Forelimb muscle (tissue), 1 donor: ENCODE data around the gene CD209. TPM values are rescaled to one million over a fixed set of nuclear protein-coding genes. Genes with fewer than 3 reads are reported as not detected.
"Not testable (repeated sequence)": the region's sequence is repeated elsewhere in the genome, so short reads cannot be mapped to it uniquely, and the experiment has no call there.

Experiments
- DNase-seq: peaks from one replicate; pipeline ENCODE4 v3.0.0-alpha.2; 2013; ENCODE audit warnings: low read depth
- polyA plus RNA-seq: library from polyadenylated mRNA; unstranded; fragments of 120-200 nt; gene quantifications from one replicate; pipeline ENCODE4 v1.2.1, GENCODE V29; 2013; ENCODE audit not compliant: insufficient read length

CD209 gene, protein sequence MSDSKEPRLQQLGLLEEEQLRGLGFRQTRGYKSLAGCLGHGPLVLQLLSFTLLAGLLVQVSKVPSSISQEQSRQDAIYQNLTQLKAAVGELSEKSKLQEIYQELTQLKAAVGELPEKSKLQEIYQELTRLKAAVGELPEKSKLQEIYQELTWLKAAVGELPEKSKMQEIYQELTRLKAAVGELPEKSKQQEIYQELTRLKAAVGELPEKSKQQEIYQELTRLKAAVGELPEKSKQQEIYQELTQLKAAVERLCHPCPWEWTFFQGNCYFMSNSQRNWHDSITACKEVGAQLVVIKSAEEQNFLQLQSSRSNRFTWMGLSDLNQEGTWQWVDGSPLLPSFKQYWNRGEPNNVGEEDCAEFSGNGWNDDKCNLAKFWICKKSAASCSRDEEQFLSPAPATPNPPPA
- polyA plus RNA-seq = 2.3 TPM

DNA sequence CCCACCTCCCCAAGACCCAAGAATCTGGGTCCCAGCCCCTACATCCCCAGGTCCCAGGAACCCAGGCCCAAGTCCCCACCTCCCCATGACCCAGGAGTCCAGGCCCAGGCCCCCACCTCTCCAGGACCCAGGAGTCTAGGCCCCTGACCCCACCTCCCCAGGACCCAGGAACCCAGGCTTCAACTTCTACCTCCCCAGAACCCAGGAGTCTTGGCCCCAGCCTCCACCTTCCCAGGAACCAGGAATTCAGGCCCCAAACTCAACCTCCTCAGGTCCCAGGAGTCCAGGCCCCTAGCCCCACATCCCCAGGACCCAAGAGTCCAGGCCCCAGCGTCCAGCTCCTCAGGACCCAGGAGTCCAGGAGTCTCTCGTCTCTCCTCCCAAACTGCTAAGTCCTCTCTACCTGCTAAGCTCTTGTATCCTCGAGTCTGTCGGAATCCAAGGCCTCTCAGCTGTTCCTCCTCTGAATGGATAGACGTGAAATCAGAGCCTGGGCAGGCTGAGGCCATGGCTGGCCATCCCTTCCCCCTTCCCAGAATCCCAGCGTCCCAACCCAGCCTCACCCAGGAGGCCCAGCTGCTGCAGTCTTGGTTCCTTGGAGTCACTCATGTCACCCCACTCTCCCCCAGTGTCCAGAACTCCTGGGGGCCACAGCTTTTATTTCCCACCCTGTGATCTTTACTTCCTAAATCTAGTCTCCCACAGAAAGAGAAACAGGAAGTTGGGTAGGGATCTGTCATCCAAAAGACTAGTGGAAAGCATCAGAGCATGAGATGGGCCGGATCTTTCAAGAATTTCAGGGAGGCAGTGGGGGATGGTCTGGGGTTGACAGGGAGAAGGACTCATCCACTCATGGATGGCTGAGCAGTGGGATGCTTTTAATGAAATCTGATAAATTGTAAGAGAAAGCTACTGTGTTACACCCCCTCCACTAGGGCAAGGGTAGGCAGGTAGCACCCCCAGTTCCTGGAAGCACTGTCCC lies at the start of gene CD209:
TSS of gene CD209 (minus strand) at position 632 of the 982 bp plus-strand sequence. CDS start at position 609, 23 bp downstream.
- no peak for DNase-seq

DNA sequence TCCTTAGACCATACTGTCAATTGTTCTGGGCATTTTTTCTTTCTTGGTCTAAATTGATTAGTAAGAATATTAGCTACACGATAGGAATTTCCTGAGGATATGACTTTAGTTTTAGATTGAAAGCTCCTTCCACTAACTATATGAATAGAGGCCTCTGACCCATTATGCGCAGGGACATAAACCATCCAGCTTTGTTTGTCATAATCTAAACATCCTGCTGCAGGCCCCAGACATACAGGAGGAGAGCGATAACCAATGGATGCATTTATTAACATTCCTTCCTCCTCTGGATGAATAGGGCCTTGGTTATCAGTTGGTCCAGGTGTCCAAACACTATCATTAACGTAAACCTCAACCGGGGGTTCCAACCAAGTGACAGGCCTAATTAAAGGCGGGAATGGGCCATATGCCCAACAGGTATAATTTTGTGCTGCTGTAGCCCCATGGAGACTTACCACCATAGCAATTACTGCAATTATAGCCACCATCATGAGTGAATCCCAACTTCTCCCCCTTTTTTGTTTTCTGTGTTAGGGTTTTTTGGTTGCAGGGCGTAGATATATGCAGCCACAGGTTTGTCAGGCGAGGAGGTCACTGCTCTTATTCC lies 48.3 kb upstream of the CD209 start:
- no peak for DNase-seq

DNA sequence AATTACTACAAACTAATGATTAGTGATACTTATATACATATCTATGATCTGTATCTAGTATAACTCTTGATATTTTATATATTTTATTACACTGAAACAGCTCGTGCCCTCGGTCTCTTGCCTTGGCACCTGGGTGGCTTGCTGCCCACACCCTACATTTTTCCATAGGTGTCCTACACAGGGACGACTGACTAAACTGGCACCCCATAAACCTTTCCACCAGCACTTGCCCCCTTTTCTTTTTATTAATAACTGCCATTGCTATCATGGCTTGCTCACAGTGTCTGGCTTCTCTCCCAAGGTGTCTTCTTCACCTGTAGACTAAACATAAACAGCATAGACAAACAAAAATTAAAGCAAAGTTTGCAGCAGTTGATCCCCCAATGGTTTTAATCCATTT lies 46.2 kb upstream of the CD209 start:
- DNase-seq = no peak

DNA sequence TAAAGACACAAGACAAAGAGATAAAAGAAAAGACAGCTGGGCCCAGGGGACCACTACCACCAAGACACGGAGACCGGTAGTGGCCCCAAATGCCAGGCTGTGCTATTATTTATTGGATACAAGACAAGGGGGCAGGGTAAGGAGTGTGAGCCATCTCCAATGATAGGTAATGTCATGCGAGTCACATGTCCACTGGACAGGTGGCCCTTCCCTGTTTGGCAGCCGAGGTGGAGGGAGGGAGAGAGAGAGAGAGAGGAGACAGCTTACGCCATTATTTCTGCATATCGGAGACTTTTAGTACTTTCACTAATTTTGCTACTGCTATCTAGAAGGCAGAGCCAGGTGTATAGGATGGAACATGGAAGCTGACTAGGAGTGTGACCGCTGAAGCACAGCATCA lies 45.4 kb upstream of the CD209 start:
- not testable (repeated sequence) for DNase-seq

DNA sequence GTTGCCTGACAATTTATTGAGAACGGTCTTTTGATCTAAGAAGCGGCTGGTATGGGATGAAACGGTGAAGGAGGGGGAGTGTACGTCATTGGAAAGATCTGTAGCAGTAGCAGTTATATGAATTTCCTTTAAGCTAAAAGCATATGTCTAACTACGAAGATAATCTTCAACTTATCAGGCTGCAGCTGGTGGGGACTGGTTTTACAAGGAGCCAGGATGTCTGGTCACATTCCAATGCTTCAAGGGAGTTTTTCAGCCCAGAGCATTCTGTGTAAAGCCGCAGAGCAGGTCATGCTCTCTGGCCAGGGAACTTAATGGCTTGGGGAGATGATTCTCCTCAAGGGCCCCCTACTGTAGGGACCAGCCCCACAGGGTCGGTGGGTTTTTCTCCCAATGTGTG lies 44.9 kb upstream of the CD209 start:
- DNase-seq = no peak

DNA sequence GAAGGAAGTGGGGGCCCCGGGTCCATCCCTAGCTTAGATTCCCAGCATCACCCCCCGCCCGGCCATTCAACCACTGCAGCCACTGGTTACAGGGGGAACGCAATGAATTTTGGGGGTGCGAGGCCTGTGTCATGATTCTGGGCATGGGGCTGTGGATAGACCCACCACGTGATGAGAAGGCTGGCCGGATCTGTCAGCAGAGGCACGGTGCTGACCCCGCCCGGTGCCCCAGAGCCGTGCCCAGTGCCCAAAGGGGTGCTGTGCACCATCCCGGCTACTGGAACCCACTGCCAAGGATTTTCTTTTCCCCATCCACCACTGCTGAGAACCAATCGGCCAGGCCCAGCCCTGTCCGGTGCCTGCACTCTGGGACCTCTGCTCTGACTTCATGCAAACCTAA lies 43.1 kb upstream of the CD209 start:
- no peak for DNase-seq

DNA sequence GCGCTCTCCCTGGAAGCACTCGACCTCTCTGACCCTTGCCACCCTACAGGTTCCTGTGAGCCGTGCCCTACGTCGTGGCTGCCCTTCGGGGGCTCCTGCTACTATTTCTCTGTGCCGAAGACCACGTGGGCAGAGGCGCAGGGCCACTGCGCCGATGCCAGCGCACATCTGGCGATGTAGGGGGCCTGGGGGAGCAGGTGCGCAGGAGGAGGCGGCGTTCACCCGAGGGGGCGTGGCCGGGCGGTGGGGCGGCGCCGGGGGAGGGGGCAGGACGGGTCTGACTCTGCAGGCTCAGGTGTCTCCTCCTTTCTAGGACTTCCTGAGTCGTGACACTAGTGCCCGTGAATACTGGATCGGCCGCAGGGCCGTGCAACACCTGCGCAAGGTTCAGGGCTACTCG lies 42.1 kb upstream of the CD209 start:
- no peak for DNase-seq

DNA sequence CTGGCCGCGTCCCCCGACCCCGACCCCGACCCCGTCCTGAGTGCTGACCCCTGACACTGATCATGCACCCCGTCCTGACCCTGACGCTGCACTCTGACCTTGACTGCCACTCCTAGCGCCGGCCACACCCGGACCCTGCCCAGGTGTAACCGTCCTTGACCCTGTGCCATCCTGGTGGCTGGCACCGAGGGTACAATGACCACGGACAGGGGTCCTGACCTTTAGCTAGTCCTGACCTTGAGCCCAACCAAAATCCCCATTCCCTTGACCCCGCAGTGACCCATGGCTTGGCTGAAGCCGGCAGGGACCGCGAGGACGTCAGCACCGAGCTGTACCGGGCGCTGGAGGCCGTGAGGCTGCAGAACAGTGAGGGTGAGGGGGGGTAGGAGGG lies 41.6 kb upstream of the CD209 start:
- no peak for DNase-seq

DNA sequence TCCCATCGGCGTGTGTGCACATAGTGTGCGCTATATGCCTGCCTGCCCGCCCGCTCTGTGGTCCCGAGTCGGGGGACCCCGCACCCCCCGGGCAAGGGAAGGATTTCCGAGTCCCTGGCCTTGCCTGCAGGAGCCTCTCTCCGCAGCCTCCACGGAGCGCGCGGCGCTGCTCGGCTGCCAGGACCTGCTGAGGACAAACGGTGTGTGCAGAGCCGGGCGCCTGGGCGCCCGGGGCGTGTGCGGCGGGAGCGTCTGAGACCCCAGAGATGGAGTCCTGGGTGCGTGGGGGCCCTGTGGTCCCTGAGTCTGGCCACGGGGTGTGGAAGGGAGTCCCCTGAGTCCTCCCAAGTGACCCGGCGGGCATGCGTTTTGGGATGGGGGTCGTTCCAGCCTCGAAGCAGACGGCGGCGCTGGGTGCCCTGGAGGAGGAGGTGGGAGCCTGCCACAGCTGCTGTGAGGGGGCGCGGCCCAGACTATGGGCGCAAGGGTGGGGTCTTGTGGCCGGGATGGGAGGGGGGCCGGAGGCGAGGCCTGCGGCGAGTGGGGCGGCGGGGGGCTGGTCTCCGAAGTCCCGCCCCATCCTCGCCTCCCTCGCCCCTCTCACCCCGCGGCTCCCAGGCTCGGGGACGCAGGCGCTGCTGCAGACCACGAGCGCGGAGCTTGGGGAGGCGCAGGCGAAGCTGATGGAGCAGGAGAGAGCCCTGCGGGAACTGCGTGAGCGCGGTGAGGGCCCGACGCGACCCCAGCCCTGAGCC lies 41.0 kb upstream of the CD209 start:
- DNase-seq = no peak

DNA sequence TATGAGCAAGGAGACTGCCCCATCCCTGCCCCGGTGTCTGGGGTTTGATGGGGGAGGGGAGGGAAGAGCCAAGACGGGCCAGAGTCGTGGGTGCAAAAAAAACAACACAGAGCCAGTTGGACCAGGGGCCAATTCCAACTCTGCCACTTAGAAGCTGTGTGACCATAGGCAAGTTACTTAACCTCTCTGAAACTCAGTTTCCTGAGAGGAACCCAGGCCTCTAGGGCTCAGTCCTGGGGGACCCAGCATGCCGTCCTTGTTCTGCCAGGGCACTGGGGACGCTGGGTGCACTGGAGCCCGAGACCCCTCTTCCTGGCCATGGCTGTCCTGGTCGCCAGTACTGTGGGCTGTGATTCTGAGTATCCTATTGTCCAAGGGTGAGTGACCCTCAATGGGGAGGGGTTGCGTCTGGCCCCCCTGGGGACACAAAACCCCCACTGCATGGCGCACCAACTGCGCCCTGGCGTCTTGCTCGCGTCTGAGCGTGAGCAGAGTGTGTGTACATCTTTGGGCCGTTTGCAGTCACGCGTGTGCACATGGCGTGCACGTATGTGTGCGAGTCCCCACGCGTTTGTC lies 40.4 kb upstream of the CD209 start:
- no peak for DNase-seq

DNA sequence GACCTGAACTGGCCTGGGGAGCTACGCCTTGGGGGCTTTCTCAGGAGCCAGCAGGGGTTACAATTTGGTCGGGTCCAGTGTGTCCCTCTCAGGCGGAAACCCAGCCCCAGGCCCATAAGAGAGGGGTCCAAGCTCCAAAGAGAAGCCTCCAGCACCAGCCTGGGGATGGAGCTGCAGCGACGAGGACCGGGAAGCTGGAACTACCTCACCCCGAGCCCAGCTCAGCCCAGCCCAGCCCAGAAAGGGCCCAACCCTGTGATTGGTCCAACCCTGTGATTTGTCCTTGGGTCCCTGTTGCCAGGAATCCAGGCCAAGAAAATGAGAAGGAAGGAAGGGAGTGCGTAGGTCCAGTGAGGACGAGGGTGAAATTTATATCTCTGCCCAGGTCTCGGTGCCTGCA lies 39.8 kb upstream of the CD209 start:
- no peak for DNase-seq

DNA sequence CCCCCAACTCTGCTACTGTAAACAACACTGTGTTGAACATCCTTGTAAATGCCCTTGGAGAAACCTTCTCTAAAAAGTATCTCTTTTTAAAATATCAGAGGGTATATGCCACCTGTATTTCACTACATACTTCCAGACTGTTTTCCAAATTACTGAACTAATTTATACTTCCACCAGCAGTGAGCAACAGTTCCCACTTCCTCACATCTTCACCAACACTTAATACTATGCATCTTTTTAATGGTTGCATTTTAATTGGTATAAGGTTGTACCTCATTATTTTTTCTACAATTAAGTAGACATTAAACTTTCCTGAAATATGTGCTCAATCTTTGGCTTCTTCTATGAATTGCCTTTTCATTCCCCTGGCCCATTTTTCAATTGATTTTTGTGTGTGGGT lies 37.5 kb upstream of the CD209 start:
- DNase-seq = no peak

DNA sequence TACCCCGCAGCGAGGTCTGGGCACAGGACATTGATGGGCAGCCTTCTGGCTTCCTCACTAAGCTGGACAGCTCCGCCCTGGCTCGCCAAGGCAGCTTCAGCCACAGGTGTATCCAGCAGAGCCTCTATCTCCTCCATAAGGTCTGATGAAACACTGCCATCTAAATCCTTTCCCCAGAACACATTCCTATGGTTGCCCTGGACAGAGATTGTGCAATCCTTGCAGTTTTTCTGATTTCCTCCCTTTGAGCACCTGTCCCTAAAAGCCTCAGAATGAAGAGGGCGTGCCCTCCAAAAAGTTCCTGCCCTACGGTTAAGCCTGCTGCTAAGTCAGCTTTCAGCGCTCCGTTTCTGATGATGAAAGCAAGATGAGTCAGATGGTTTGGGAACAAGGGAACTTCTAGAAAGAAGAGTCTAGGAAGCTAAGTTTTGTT lies 36.7 kb upstream of the CD209 start:
- no peak for DNase-seq

DNA sequence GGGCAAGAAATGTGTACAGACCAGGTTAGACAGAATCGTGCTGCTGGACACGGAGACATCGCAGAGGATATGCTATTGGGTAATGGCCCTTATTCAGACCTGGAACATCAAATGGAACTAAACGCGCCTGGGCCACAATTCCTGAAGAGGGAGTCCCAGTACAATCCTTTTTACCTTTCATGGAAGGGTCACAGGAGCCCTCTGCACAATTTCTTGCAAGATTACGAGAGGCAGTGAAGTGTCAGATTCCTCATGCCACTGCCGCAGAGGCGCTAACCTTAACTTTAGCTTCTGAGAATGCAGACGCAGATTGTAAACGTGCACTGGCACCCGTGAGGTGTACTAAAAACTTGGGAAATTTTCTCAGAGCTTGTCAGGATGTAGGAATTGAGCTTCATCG lies 33.8 kb upstream of the CD209 start:
- no peak for DNase-seq

DNA sequence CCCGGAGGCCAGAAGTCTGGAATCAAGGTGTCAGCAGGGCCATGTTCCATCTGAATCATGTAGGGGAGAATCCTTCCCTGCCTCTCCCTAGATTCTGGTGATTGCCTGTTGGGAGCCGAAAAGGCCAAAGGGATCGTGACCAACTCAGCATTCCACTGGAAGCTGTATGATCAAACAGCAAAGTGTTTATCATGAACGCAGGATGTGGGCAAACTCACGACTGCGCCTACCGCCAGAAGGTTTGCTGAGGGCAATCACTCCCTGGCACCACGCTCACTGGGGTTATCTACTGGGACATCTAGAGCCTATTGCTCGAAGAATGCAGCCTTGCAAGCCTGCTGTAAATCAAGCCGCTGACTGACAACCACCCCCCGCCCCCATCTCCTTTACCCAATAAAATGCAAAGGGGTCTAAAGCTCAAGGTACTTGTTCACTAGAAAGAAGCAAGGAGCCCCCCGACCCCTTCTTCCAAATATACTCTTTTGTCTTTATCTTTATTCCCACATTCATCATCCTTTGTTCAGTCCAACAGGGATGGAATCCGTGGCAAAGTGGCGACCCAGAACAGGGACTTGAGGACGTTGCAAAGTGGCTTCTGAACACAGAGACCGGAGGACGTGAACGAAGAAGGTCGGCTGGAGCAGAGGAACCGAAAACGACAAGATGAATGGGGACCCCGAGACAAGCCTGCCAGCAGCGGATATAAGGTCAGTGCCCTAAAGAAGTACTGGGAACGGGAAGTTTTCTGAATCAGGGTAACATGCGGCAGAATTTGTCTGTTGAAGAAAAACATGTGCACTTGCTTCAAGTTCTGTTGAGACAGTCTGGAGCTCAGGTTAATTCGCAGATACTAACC lies 32.5 kb upstream of the CD209 start:
- no peak for DNase-seq

DNA sequence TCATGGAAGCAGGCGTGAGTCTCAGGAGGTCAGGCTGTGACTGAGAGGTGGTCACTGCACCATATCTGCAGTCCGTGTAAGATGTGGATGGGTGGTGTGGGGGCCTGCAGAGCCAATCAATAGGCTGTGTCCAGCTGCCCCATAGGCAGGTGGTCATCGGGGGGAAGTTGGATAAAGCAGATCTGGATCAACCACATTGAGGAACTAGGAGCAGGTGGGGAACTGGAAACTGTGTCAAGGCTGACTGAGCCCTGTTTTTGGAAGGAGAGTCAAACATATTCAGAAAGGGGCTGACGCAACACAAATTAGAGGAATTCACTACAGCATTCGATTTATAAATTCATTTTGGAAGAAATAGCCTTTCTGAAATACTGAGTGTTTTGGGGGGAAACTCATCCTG lies 30.7 kb upstream of the CD209 start:
- DNase-seq = no peak

DNA sequence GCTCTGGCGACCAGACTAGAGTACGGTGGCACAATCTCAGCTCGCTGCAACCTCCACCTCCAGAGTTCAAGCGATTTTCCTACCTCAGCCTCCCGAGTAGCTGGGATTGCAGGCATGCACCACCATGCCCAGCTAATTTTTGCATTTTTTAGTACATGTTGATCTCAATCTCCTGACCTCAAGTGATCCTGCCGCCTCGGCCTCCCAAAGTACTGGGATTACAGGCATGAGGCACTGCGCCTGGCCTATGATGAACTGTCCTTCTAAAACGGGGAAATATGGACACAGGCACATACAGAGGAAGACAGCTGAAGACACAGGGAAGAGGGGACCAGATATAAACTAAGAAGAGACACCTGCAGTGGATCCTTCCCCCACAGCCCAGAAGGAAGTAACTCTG lies 28.4 kb upstream of the CD209 start:
- DNase-seq = no peak

DNA sequence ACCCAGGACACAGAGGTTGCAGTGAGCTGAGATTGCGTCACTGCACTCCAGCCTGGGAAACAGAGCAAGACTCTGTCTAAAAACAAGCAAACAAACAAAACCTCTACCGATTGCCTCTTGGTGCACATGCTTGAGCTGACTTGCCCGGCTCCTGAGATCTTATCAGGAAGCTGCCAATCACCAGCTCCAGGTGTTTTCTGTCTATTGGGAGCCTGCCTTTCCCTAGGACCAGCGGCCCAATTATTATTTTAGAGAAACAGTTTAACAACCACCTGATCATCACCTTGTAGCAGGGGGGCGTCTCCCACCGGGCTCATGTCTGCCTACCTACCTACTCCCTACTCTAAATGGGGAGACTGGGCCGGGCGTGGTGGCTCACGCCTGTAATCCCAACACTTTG lies 26.5 kb upstream of the CD209 start:
- no peak for DNase-seq

DNA sequence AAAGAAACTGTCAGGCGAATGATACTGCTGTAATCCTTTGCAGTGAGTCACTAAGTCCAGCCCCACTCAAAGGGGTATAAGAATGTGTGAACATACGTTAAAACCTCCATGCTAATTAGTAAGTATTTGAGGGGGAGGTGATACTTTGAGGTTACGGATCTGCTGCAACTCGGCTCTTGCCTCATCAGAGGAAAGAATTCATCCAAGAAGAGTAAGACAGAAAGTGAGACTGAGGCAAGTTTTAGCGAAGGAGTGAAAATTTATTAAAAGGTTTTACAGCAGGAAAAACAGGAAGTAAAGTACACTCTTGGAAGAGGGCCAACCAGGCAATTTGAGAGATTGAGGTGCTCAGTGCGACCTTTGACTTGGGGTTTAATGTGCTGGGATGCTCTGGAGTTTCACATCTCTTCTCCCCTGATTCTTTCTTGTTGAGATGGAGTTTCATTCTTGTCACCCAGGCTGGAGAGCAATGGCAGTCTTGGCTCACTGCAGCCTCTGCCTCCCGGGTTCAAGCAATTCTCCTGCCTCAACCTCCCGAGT lies 25.5 kb upstream of the CD209 start:
- DNase-seq = no peak

DNA sequence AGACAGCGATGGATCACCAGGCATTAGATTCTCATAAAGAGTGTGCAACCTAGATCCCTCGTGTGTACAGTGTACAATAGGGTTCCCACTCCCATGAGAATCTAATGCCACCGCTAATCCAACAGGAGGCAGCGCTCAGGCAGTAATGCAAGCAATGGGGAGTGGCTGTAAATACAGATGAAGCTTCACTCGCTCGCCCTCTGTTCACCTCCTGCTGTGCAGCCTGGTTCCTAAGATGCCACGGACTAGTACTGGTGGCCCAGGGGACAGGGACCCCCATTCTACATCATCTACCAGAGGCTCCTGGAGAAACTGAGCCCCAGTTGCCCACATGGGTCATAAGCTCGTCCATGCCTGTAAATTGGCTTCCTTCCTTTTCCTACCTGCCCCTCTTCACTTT lies 23.7 kb upstream of the CD209 start:
- no peak for DNase-seq
